Thyroid gland (tissue), 4 donors: ENCODE measurements around the gene MYO1A.

Source experiments
- CTCF ChIP-seq, 6 experiments: fragments of 200-600 bp in 3 of 6; fragments of 450-650 bp in 3 of 6; sonication (generic) in 3 of 6; IDR thresholded peaks; one replicate each; pipeline ENCODE4 v1.5.1; 2016 to 2019; ENCODE audit warnings: antibody characterized with exemption in 6 of 6, mild to moderate bottlenecking in 2 of 6, inconsistent platforms in 1 of 6, moderate library complexity in 1 of 6
- POLR2A ChIP-seq, 2 donors: fragments of 450-650 bp; IDR thresholded peaks; one replicate each; pipeline ENCODE4 v1.6.1; 2017; ENCODE audit warnings: antibody characterized with exemption in 2 of 2, mild to moderate bottlenecking in 2 of 2, moderate library complexity in 1 of 2

GRCh38 chr12:57096748-57097553 lies 47.0 kb upstream of the MYO1A start:
- TF ChIP-seq CTCF (IDR thresholded peaks at IDR 0.05) (no peak), POLR2A (IDR thresholded peaks at IDR 0.05) (no peak)
